Daoy (cell line): Measurements from ENCODE around the gene IKZF1. TPM values are rescaled to one million over a fixed set of nuclear protein-coding genes. Genes with fewer than 3 reads are reported as not detected.
"Not testable (repeated sequence)": the region's sequence is repeated elsewhere in the genome, so short reads cannot be mapped to it uniquely, and the experiment has no call there.

ENCODE experiments used
- DNase-seq: peaks from one replicate; pipeline ENCODE4 v3.0.0-alpha.2; 2015; ENCODE audit warnings: low read depth
- total RNA-seq: library from RNA; depleted of rRNA; stranded (reverse); fragments of >200 nt; shearing (Covaris generic); gene quantifications from 2 replicates; pipeline ENCODE4 v1.2.3, GENCODE V29; 2014

The IKZF1 gene
- total RNA-seq, 1 experiment from 2014 or later: 4.2 TPM

DNA sequence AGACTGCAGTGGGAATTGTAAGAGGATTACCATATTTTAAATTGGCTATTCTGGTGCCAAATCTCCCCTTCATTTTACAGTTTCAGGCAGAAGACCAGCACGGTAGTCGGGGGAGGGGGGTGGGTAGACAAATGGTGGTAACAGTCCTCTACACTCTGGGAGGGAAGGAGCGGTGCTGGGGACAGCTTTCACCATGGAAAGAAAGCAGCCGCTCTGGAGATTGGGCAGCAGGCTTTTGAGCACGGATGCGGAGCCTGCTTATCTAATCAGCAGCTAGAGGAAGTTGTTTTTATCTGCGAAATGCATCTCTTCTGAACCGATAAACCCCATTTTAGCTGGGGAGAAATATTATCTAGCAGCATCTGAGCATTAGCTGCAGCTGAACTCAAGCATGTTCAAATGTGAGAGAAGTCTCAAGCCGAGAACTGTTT lies 28.7 kb downstream of the IKZF1 start:
- DNase-seq: no peak

DNA sequence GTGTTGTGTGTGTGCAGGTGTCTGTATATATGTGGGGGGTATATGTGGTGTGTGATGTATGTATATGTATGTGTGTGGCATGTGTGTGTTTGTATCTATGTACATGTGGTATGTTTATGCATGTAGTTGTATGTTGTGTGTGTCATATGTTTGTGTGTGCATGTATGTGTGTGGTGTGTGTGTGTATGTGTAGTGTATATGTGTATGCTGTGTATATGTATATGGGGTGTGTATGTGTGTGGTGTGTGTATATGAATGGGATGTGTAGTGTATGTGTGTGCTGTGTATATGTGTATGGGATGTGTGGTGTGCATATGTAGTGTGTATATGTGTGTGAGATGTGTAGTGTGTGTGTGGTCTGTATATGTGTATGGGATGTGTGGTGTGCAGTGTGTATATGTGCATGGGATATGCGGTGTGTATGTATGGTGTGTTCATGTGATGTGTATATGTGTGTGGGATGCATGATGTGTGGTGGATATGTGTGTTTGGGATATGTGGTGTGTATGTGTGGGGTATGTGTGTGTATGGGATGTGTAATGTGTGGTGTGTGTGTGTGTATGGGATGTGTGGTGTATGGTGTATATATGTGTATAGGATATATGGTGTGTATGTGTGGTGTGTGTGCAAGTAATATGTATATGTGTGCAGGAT lies 30.0 kb downstream of the IKZF1 start:
- no peak for DNase-seq

DNA sequence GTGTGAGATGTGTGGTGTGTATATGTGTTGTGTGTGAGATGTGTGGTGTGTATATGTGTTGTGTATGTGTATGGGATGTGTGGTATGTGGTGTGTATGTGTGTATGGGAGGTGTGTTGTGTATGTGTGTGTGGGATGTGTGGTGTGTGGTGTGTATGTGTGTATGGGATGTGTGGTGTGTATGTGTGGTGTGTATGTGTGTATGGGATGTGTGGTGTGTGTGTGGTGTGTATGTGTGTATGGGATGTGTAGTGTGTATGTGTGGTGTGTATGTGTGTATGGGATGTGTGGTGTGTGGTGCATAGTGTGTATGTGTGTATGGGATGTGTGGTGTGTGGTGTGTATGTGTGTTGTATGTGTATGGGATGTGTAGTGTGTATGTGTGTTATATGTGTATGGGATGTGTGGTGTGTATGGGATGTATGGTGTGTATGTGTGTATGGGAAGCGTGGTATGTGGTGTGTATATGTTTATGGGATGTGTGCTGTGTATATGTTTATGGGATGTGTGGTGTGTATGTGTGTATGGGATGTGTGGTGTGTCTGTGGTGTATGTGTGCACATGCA lies 30.8 kb downstream of the IKZF1 start:
- no peak for DNase-seq

DNA sequence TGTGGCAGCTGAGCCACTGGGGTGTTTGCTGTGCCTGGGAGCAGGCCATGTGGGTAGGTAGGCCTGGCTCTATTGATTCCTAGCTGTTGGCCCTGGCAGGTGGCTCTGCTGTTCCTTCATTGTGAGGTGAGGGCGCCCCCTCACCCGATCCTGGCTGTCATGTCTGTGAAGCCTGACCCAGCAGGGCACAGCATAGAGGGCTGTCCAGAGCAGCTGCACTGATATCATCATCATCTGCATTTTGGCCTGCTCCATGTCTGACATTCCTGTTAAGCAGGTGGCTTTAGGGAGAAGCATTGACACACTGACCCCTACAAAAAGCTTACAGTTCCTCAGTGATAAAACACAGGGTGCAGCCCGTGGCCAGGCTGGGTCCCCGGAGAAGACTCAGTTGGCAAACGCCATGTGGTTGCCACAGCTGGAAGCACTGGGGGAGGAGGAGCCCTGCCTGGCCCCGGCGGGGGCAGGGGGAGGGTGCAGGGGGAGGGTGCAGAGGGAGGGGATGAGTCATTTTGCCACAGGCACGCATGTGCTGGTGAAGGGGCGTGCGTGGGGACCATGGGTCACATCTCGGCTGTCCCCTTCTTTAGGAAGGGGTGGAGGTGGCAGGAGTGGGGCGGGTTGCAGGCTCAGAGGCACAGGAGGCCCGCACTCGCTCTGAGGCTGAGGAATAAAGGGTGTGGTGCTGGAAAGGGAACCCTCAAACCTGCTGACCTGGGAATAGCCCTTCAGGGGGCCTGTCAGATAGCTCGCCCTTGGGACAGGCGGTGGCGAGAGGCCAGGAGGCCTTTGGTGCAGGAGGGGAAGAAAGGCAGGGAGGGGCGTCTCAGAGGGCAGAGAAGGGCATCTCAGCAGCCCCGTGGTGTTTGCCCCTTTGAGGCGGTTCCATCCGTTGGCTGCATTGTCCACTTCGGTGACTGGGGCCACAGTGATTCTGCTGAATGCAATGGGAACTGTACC lies 31.6 kb downstream of the IKZF1 start:
- peak; percentile 67 for DNase-seq

DNA sequence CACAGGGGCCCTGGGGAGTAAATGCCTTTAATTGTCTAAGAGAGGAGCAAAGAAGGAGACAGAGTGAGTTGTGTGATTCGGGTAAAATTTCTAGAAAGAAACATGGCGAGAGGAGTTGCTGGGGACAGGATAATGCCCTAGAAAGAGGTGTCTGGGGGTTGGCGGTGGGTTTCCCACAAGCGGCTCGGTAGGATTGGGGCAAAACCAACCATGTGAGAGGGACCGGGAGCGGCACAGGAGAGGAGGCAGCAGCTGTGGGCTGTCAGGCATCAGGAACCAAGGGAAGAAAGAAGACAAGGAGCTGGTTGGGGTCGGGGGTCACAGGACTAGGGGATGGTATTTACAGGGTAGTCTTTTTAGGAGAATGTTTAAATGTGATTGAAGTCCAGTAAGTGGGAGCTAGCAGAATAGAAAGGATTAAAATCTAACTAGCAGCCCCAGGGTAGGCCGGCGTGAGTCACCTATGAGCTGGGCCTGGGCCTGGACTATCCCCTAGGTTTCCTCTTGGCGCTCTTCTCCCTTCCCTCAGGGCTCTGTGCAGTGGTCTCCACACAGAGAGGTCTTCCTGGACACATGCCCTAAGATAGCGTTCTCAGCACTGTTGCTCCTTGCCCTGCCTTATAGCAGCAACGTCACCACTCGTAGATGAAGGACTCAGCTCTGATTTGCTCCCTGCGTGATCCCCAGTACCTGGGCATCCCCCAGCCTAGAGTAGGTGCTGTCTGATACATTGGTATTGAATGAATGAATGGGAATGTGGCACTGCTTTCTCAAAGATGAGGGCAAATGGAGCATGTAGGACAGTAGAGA lies 32.6 kb downstream of the IKZF1 start:
- no peak for DNase-seq

DNA sequence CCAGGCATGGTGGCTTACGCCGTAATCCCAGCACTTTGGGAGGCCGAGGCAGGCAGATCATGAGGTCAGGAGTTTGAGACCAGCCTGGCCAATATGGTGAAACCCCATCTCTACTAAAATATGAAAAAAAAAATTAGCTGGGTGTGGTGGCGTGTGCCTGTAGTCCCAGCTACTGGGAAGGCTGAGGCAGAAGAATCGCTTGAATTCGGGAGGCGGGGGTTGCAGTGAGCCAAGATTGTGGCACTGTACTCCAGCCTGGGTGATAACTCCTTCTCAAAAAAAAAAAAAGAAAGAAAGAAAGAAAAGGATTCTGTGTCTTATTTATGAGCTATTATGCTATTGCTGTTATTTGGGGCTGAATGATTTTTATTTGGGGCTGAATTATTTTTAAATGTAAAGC lies 35.0 kb downstream of the IKZF1 start:
- DNase-seq: not testable (repeated sequence)

DNA sequence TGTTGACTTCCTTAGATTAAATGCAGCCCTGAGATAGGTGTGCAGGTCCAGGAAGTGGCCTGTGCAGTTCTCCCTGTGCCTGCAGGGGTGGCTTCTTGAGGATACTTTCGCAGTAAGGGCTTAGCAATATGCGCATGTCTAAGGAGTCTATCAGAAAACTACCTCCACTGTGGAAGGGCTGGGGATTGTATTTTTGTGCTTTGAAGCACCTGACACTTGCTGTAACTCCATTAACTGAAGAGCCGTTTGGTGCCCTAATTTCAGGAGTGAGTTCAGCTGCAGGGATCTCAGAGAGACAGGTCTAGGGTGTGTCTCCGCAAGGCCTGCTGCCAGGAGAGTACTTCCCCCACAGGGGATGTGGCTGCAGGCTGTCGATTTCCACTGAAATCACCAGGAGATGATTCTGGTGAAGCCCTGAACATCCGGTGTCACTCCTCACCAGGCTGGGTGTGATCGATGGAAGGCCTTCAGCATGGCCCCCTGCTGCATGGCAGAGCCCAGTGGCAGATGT lies 35.5 kb downstream of the IKZF1 start:
- DNase-seq: no peak

DNA sequence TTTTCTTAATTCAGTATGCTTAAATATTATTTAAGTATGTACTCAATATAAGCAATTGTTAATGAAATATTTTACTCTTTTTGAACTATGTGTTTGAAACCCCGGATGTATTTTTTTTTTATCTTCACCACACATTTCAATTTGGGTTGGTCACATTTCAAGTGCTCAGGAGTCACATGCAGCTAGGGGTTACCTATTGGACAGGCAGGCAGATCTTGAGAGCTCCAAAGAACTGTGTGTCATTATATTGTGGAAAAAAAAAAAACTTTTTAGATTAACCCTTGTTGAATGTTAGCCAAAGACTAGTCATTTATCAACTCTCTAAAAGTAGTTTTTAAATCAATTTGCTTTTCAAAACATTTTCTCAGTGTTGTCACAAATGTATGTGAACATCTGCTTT lies 37.2 kb downstream of the IKZF1 start:
- no peak for DNase-seq

DNA sequence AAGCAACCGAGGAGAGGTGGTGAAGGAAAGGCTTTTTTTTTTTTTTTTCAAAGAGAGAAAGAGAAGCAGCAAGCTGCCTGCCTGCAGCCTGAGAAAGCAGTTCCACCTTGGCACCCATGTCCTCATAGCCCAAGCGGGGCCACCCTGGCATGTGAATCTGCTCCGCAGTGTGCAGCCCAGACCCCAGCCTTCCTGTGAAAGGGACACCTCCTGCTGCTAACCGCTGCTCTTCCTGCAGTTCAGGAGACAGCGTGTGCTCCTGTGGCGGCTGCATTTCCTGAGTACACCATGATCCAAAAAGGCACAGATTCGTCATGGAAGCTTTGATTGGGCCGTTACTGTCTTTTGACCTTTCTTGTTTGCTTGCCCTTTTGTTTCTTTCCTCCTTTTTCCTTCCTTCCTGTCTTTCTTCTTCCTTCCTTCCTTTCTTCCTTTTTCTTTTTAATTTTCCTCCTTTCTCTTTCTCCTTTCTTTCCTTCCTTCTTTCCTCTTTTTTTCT lies 38.1 kb downstream of the IKZF1 start:
- DNase-seq: peak; percentile 72

DNA sequence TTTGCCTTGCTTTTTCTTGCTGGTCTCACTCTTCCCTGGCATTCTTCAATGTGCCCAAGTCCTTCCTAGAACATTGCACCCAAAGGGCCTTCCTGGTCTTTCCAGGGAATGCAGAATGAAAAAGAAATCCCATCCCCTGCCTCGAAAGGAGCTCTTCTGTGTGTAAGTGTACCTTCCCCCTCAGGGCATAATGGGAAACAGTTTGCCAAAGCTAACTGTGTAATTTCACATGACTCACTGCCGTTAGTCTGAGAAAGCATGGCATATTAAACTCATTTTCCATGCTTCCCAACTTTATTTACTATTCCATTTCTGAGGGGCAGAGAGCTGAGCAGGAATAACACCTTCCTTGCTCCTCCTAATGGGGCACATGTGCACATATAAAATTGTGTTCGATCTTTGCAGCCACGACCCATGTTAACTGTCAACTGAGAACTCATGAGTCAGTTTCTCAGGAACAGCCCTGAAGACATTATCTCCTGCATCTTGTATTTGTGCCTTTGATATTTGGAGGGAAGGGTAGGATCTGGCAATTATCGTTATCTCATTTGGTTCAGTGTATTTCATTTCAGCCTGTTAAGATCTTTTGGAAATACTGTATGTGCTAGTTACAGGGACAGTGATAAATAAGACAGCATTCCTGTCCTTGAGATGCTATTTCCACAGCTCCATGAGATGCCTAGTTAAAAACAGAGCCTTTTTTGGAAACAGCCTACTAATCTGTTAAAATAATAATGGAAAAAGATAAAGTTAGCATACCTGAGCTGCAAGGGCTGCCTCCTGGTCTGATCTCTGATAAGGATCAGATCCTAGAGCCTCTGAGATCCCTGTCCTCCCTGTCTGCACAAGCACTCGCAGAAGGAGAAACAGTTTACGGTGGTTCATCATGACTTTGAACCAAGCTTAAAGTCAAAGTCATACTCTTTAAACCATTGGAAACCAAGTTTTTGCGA lies 42.3 kb downstream of the IKZF1 start:
- peak; percentile 84 for DNase-seq

DNA sequence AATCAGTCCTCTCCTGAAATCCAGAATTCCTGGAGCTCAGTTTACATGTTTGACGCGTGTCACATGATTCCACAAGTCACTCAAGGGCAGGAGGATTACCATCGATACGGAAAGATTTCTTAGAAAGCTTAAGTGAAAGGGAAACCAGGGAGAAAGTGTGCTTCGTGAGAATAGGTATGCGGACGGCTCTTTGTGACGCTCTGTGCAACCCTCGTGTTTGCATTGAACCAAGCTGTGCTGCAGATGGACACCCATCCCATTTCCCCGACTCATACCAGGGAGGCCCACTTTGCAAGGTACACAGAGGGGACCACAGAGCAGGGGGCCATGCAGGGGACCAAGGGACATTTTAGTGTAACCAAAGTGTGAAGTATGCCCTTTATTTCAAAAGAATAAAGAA lies 43.2 kb downstream of the IKZF1 start:
- no peak for DNase-seq

DNA sequence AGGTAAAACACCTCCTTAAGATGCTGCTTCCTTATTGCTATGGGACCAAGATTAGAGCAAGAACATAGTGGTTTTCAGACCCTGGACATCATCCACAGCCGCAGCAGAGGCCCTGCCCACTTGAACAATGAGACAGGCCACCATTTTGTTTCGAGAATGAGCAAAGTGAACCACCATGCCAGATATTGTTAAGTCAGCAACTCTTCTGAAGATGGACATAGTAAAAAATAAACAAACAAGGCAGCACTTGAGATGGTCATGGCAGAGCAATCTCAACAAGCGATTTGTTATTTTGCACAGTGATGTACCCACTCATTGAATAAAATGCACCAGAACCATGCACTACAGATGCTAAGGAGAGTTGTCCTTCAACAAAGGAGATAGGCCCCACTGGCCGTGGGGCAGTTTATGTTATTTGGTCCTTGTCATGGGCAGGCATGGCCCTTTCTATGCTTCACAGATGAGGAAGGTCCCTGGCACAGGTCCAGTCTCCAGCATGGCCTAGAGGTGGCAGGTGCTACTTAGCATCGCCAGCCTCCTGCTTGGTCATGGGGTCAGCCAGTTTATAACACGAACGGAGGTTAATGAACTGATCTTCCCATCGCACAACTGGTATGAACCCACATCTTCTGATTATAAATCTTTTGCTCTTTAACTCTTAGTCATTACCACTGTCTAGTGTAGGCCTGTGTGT lies 44.1 kb downstream of the IKZF1 start:
- no peak for DNase-seq

DNA sequence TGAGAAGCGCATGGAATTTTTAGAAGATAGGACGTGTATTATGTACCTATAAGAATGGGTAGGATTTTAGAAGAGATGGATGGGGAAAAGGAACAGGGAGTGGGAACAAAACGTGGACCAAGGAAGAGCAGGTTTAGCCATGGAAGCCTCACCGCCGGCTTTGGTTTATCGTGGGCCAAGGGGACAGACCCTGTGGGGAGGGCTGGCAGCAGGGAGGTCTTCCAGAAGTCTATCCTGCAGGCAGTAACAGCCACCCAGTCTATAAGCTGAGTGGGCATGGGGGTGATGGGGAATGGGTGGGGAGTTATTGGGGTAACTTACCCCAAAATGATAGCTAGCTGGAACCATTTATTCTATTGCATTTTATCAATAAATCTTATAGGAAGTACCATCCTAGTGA lies 44.9 kb downstream of the IKZF1 start:
- DNase-seq: no peak

DNA sequence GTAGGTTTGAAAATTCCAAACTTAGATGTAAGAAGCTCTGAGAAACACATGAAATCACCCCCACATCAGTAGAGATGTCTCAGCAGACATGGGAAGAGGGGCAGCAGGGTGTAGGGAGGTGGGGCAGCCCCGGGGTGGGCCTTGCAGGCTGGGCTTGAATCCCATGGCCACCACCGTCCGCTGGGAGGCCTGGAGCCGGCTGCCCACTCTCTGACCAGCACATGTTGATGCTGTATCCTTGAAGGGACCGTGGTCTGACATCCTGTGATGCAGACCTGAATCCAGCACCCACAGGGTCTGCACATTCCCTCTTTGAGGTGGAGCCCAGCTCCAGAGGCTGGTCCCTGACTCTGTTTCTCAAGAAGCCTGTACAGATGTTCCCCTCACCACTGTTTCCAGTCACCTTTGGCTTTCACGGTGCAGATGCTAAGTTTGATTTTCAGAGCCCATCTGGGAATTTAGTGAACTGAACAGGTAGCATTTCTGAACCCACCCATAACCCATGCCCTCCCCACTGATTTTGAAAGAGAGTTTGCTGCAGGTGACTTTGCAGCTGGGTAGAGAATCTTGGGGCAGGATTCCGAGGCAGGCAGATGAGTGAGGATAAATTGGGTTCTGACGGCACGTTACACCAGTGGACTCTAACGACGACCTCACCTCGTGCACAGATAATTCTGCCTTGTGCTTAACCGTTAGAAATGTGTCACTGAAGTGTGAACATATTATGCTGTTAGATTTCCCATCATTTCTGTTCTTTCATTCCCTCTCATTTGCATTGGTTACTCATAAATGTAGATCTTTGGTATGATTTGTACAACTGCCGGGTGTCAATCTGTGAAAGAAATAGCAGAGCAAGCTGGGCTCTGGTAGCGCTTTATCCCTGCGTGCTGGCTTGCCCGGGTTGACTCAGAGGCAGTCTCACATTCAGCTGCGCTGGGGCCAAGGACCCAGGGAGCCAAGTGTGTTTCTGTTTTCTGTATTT lies 45.7 kb downstream of the IKZF1 start:
- no peak for DNase-seq

DNA sequence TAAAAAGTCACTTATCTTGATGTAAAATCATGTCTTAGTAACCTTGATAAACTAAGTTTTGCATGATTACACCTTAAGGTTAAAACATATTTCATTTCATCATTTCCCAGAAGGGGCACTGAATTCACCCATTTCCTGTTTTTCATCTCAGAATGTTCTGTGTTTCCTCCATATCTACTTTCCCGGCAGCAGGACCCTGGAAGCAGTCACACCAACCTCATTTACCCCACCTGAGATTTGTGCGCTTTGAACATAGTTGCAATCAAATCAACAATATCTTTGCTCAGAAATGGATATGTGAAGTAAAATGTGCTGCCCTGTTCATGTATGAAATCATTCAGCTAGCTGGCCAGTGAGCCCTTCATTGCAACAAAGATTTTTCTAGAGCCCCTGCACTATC lies 46.8 kb downstream of the IKZF1 start:
- DNase-seq: no peak

DNA sequence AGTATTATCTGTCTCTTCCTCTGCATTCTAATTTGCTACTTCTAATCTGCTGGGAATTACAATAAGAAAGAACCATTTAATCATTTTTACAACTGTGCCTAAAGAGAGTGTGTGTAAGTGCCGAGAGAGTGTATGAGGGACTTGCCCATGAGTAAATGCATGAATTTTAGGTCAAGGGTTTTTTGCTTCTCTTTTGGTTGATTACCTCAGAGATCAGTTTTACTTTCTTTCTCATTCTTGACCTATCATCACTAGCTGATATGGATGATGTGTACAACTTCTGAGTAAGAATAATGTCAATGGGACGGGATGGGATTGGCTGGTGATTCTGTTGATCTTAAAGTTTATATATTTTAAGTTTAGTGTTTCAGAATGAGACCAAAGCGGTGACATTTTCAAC lies 47.8 kb downstream of the IKZF1 start:
- DNase-seq: no peak

DNA sequence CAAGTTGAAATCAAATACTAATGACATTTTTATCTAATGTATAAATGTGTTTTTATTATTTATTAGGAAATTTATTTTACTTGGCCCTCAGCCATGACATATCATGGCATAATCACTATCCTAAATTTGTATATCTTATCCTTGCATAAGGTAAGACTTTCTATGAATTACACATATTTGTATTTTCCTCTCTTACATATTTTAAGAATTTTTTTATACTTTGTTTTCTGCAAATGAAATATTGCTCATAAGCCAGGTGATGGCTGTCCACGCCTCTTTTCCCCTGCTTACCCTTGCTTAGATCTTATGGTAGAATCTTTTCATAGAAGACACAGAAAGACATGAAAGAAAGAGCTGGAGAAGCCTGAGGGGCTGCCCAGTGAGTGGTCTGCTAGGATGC lies 48.2 kb downstream of the IKZF1 start:
- no peak for DNase-seq

DNA sequence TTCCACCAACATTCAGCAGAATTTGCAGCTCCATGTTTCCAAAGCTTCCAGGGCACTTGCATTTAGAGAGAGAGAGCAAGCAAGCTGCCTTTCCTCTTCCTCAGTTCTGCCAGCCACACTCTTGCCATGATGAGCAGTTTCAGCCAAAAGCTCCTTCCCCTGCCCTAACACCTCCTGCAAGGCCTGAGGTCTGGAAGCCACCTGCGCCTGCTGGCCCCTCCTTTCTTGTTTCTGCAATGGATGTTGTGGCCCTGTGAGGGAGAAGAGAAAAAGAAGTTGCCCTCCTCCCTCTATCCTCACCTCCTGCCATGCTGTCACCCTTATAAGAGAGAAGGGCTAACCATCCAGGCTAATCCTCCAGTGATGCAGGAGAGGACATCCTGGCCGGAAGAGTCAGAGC lies 48.7 kb downstream of the IKZF1 start:
- no peak for DNase-seq
